HepG2 (cell line): ENCODE data around the gene IHH. TPM values are rescaled to one million over a fixed set of nuclear protein-coding genes. Genes with fewer than 3 reads are reported as not detected.

Experiments
- ATAC-seq: fragments of 200-7000 bp; cut with Tn5 transposase; 3 replicates; pipeline ENCODE4 v1.9.1; 2020; ENCODE audit warnings: mild to moderate bottlenecking, moderate library complexity
- BruUV-seq: library from RNA; stranded (reverse); fragments of 400-500 nt; replicated peaks from 2 replicates; lab custom pipeline; 2021; lab: Mats Ljungman, UMichigan
- CTCF ChIA-PET: fragments of 300-600 bp; formaldehyde crosslinking; extraction: SDS; loops from one replicate; lab custom pipeline; 2021; ENCODE audit warnings: low total read pairs, inconsistent platforms, low intra/inter-chr PET ratio; lab: Yijun Ruan, JAX
- POLR2A ChIA-PET: fragments of 350-600 bp; sonication (Branson Sonifier 250); formaldehyde crosslinking; loops from one replicate; lab custom pipeline; 2020; ENCODE audit warnings: antibody characterized with exemption, inconsistent platforms; lab: Yijun Ruan, JAX
- DNase-seq: peaks from one replicate; pipeline ENCODE4 v3.0.0-alpha.2; 2015; ENCODE audit warnings: low spot score
- FAIRE-seq: peaks from 3 replicates; lab custom pipeline; 2011; peaks lifted over from hg19 to GRCh38; lab: Jason Lieb, UNC
- H2AFZ ChIP-seq: one replicate; pipeline ENCODE4 v1.6.1; 2011; ENCODE audit warnings: low read length, inconsistent platforms
- H3K27ac ChIP-seq: fragments of 300-600 bp; 3 replicates; pipeline ENCODE4 v1.8.0; 2011; ENCODE audit warnings: mixed run types, mild to moderate bottlenecking, mixed read lengths, low read length, inconsistent platforms; ENCODE audit not compliant: insufficient read depth; ENCODE audit errors: extremely low read length
- H3K27me3 ChIP-seq, 2 experiments: fragments of 200-600 bp in 1 of 2; 2 replicates in 1 of 2; 3 replicates in 1 of 2; pipeline versions ENCODE4 v1.6.0 to v1.8.0; 2011; ENCODE audit warnings: low read length in 2 of 2, mild to moderate bottlenecking in 2 of 2, moderate library complexity in 2 of 2, inconsistent platforms in 1 of 2; ENCODE audit not compliant: insufficient read depth in 2 of 2, control insufficient read depth in 1 of 2
- H3K36me3 ChIP-seq, 2 experiments: fragments of 200-600 bp in 1 of 2; replicated peaks in 1 of 2; 2 replicates in 1 of 2; 3 replicates in 1 of 2; pipeline versions ENCODE4 v1.5.1 to v1.8.0; 2011; ENCODE audit warnings: low read length in 2 of 2, inconsistent platforms in 1 of 2; ENCODE audit not compliant: insufficient read depth in 2 of 2, control insufficient read depth in 1 of 2
- H3K4me1 ChIP-seq: 2 replicates; pipeline ENCODE4 v1.5.1; 2012; ENCODE audit warnings: low read length, inconsistent platforms; ENCODE audit not compliant: insufficient read depth
- H3K4me2 ChIP-seq: 2 replicates; pipeline ENCODE4 v1.6.0; 2011; ENCODE audit warnings: low read depth, low read length, inconsistent platforms
- H3K4me3 ChIP-seq, 3 experiments: fragments of 200-600 bp in 1 of 3; sonication (generic), shearing (Covaris generic) in 1 of 3; replicated peaks in 1 of 3; 2 replicates each; pipeline ENCODE4 v1.5.1; 2011 to 2016; ENCODE audit warnings: low read length in 3 of 3, inconsistent platforms in 2 of 3, low read depth in 2 of 3, mild to moderate bottlenecking in 2 of 3, control low read depth in 1 of 3, mixed read lengths in 1 of 3; ENCODE audit not compliant: insufficient read depth in 1 of 3
- H3K79me2 ChIP-seq: one replicate; pipeline ENCODE4 v1.6.1; 2011; ENCODE audit warnings: low read length, inconsistent platforms; ENCODE audit not compliant: insufficient read depth
- H3K9ac ChIP-seq: 2 replicates; pipeline ENCODE4 v1.6.0; 2011; ENCODE audit warnings: mild to moderate bottlenecking, low read depth, low read length, inconsistent platforms; ENCODE audit not compliant: insufficient read depth
- H3K9me3 ChIP-seq: 2 replicates; pipeline ENCODE4 v1.5.1; 2012; ENCODE audit warnings: mild to moderate bottlenecking, low read length
- H4K20me1 ChIP-seq: 2 replicates; pipeline ENCODE4 v1.6.0; 2011; ENCODE audit warnings: inconsistent platforms, mild to moderate bottlenecking, low read length, moderate library complexity; ENCODE audit not compliant: insufficient read depth
- CC2D1A ChIP-seq: sonication (generic); formaldehyde crosslinking; IDR thresholded peaks from 2 replicates; pipeline ENCODE4 v1.8.1; 2023; ENCODE audit warnings: mild to moderate bottlenecking, missing genetic modification reagents
- ETV6 ChIP-seq: sonication (generic); formaldehyde crosslinking; conservative IDR thresholded peaks from 2 replicates; pipeline ENCODE4 v1.4.0; 2020; ENCODE audit warnings: missing genetic modification reagents
- HMGXB4 ChIP-seq, 2 experiments: sonication (generic) in 1 of 2; formaldehyde crosslinking in 1 of 2; IDR thresholded peaks; 2 replicates each; pipeline versions ENCODE4 v1.4.0 to v1.6.1; 2018 to 2020; ENCODE audit warnings: missing genetic modification reagents in 2 of 2, borderline replicate concordance in 1 of 2, low read depth in 1 of 2, mild to moderate bottlenecking in 1 of 2, missing biosample characterization in 1 of 2
- MXD3 ChIP-seq: IDR thresholded peaks from 2 replicates; pipeline ENCODE4 v1.6.1; 2016; ENCODE audit warnings: mild to moderate bottlenecking, missing biosample characterization, missing genetic modification reagents
- PAF1 ChIP-seq: IDR thresholded peaks from 2 replicates; pipeline ENCODE4 v1.6.1; 2016; ENCODE audit warnings: missing genetic modification reagents, missing compliant biosample characterization
- RFXAP ChIP-seq: sonication (generic); formaldehyde crosslinking; IDR thresholded peaks from 2 replicates; pipeline ENCODE4 v1.4.0; 2020; ENCODE audit warnings: missing genetic modification reagents, borderline replicate concordance
- ZFP82 ChIP-seq: sonication (generic); formaldehyde crosslinking; IDR thresholded peaks from 2 replicates; pipeline ENCODE4 v1.5.1; 2020; ENCODE audit warnings: mild to moderate bottlenecking, missing genetic modification reagents, borderline replicate concordance
- ZFP90 ChIP-seq: sonication (generic); formaldehyde crosslinking; IDR thresholded peaks from 2 replicates; pipeline ENCODE4 v1.8.0; 2022; ENCODE audit warnings: missing genetic modification reagents, mild to moderate bottlenecking, inconsistent platforms, borderline replicate concordance
- ZNF564 ChIP-seq: sonication (generic); formaldehyde crosslinking; IDR thresholded peaks from 2 replicates; pipeline ENCODE4 v1.8.1; 2023; ENCODE audit warnings: mild to moderate bottlenecking, missing genetic modification reagents
- WGBS: methylation state at CpG from one replicate; pipeline ENCODE4 v1.1.6; 2017; ENCODE audit warnings: low lambda C conversion rate; 5-methylcytosine and 5-hydroxymethylcytosine counted together
- in situ Hi-C: cut with HindIII; loops from 2 replicates; pipeline ENCODE4 v1.10.0; 2017; ENCODE audit warnings: low pct_unique_long_range_greater_than_20kb; ENCODE audit not compliant: extremely low pct_ligation_motif_present
- intact Hi-C: fragments of 100-400 bp; cut with micrococcal nuclease; formaldehyde crosslinking; loops from one replicate; pipeline ENCODE4 v1.10.0; 2022; ENCODE audit not compliant: unreplicated experiment
- polyA plus RNA-seq, 8 experiments: library from polyadenylated mRNA; depleted of rRNA in 3 of 8; stranded (reverse) in 7 of 8; unstranded in 1 of 8; fragments of >200 nt; fragmentation: Illumina TruSeq in 4 of 8; extraction: Trizol in 4 of 8; gene quantifications; 2 replicates each; pipeline versions ENCODE4 v1.2.1 to v1.2.3, GENCODE V29; 2011 to 2016; ENCODE audit warnings: low read depth in 4 of 8, missing spikeins in 1 of 8, mixed read lengths in 1 of 8; ENCODE audit not compliant: insufficient read depth in 1 of 8
- total RNA-seq, 5 experiments: library from RNA; depleted of rRNA; stranded (reverse); fragments of >200 nt; fragmentation: Illumina TruSeq; extraction: Trizol; gene quantifications; 2 replicates each; pipeline ENCODE4 v1.2.3, GENCODE V29; 2016; ENCODE audit warnings: low read depth in 1 of 5

The IHH gene
- total and polyA plus RNA-seq, 2 of the 13 experiments (the other 11 are each of a cell fraction or from before 2014, with no cell fraction given): 0.42 TPM; not detected in 1

- TF ChIP-seq CC2D1A (CRISPR knock-in tag) (no peak), ZFP82 (CRISPR knock-in tag) (no peak), RFXAP (no peak)
- TF ChIP-seq, all 625 proteins: peak for 0
Observed at GRCh38 chr2:219016721-219017120, 44.0 kb downstream of the IHH start (continued).

GRCh38 chr2:219010873-219011272, 49.8 kb downstream of the IHH start:
- Histone ChIP-seq H3K36me3 (no peaks in the 10 kb centered on the region), H3K27me3 (peaks cover 12 to 49% of the 10 kb centered on the region in 2 experiments), H3K9ac (no peak overlapping the region), H3K9me3 (no peaks in the 10 kb centered on the region), H3K4me3 (no peak overlapping the region), H3K27ac (no peak overlapping the region), H2AFZ (no peak overlapping the region), H3K4me1 (peaks cover 7% of the 10 kb centered on the region; the same call in 1 of the 2 replicates), H3K79me2 (no peaks in the 10 kb centered on the region), H4K20me1 (no peaks in the 10 kb centered on the region; the same call in 1 of the 2 replicates), H3K4me2 (no peak overlapping the region)
- FAIRE-seq (no peak), ATAC-seq (no peak), DNase-seq (no peak)
- BruUV-seq: no TSS peak
- 42% methylated on average over 5 of the region's 5 CpGs for WGBS
- intact Hi-C loops (no loop called here), in situ Hi-C loops (no loop called here)
- no peak for TF ChIP-seq ETV6 (CRISPR knock-in tag)
- TF ChIP-seq HMGXB4 (CRISPR knock-in tag; IDR thresholded peaks at IDR 0.05; ENCODE audit: borderline replicate concordance in 1 of 2, low read depth in 1 of 2): no peak
- TF ChIP-seq ZFP90: no peak
- TF ChIP-seq PAF1 (CRISPR knock-in tag): no peak
- no peak for TF ChIP-seq ZNF564 (CRISPR knock-in tag)
- no peak for TF ChIP-seq MXD3 (CRISPR knock-in tag)
- ChIA-PET POLR2A (no interaction called here), CTCF (interaction anchor here (1.2 to 2.9 kb wide), 2 partner anchors 108 to 144 kb away, joined by 3 to 13 read pairs; no protein-coding TSS in a partner anchor)
